SJSA1 (cell line): Measurements from ENCODE around the gene LYZL6. TPM values are rescaled to one million over a fixed set of nuclear protein-coding genes. Genes with fewer than 3 reads are reported as not detected.
A peak's percentile ranks its signal among the peaks of the same experiment; 100 is the strongest.

Experiments
- DNase-seq, 2 experiments: peaks; one replicate each; pipeline ENCODE4 v3.0.0-alpha.2; 2015 to 2020; ENCODE audit warnings: low spot score in 2 of 2, low read depth in 1 of 2
- H3K27ac ChIP-seq: fragments of 250-450 bp; sonication (Bioruptor Pico); 2 replicates; pipeline ENCODE4 v1.5.1; 2020; ENCODE audit warnings: mild to moderate bottlenecking, moderate library complexity
- H3K27me3 ChIP-seq: fragments of 250-450 bp; sonication (Bioruptor Pico); replicated peaks from 2 replicates; pipeline ENCODE4 v1.5.1; 2020; ENCODE audit warnings: mild to moderate bottlenecking, moderate library complexity
- H3K36me3 ChIP-seq: fragments of 250-450 bp; sonication (Bioruptor Pico); 2 replicates; pipeline ENCODE4 v1.5.1; 2020; ENCODE audit warnings: mild to moderate bottlenecking
- H3K4me1 ChIP-seq: fragments of 250-450 bp; sonication (Bioruptor Pico); replicated peaks from 2 replicates; pipeline ENCODE4 v1.6.1; 2021; ENCODE audit warnings: mild to moderate bottlenecking
- H3K4me3 ChIP-seq: fragments of 250-450 bp; sonication (Bioruptor Pico); 2 replicates; pipeline ENCODE4 v1.5.1; 2020; ENCODE audit warnings: mild to moderate bottlenecking
- H3K9me3 ChIP-seq: fragments of 250-450 bp; sonication (Bioruptor Pico); replicated peaks from 2 replicates; pipeline ENCODE4 v1.5.1; 2020; ENCODE audit warnings: mild to moderate bottlenecking
- total RNA-seq: library from RNA; depleted of rRNA; stranded (reverse); fragments of >200 nt; shearing (Covaris generic); gene quantifications from 2 replicates; pipeline ENCODE4 v1.2.3, GENCODE V29; 2014

LYZL6 gene
- total RNA-seq, 1 experiment from 2014 or later, result not detected

- no peaks in the 10 kb centered on the region for H3K9me3 ChIP-seq
- H3K36me3 ChIP-seq, result no peaks in the 10 kb centered on the region
- H3K4me1 ChIP-seq, result peaks cover 9% of the 10 kb centered on the region; the same call in 1 of the 2 replicates
- H3K27ac ChIP-seq, result no peak overlapping the region
- no peaks in the 10 kb centered on the region for H3K27me3 ChIP-seq
- no peak for DNase-seq
- H3K4me3 ChIP-seq, result no peak overlapping the region
Measured at GRCh38 chr17:35932586-35932985, 10.9 kb downstream of the LYZL6 start.

DNA sequence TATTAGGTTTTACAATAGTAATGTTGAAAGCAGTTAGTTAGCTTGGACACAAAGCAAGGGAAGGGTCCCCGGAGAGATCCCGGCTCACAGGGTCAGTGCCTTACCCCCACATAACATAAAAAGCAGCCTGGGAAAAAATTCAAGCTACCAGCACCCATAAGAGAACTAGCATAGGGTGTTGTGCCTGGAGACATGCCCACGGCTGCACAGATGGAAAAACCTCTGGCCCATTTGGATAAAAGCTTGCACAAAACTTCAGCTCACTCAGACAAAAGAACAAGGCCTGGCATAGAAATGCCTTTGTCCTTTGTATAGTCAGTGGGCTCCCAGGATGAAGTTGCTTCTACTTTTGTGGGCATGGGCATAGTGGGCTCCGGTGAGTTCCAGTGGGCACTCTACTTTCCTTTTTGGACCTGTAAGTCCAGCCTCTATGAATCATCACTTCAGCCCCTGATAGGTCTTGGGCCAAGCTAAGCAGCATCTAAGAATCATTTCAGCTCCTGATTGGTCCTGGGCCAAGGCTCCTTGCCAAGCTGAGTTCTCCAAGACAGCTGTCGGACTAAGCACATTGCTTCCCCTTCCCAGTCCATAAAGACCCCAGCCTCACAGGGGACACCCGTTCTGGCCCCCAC lies 11.6 kb downstream of the LYZL6 start:
- Histone ChIP-seq H3K36me3 (no peaks in the 10 kb centered on the region), H3K4me1 (peaks cover 9% of the 10 kb centered on the region; the same call in 1 of the 2 replicates), H3K4me3 (no peak overlapping the region), H3K27me3 (no peaks in the 10 kb centered on the region), H3K9me3 (no peaks in the 10 kb centered on the region), H3K27ac (no peak overlapping the region)
- no peak for DNase-seq

GRCh38 chr17:35930211-35931065 lies 13.1 kb downstream of the LYZL6 start, which contains the start of gene RDM1:
Gene RDM1, minus strand, starts transcription at chr17:35930773. Its CDS starts 46 bp downstream, at chr17:35930727.
- Histone ChIP-seq H3K27ac (no peak within 1 kb of the TSS), H3K4me1 (peaks cover 9% of the 10 kb centered on the region; the same call in 1 of the 2 replicates), H3K27me3 (no peaks in the 10 kb centered on the region), H3K36me3 (no peaks in the 10 kb centered on the region), H3K4me3 (peak within 1 kb of the TSS; percentile 30), H3K9me3 (no peaks in the 10 kb centered on the region)
- peak; percentile 55 to 58 for DNase-seq

- peaks cover 9% of the 10 kb centered on the region; the same call in 1 of the 2 replicates for H3K4me1 ChIP-seq
- H3K27ac ChIP-seq, result no peak overlapping the region
- DNase-seq, result no peak
- no peaks in the 10 kb centered on the region for H3K9me3 ChIP-seq
- H3K4me3 ChIP-seq, result no peak overlapping the region
- H3K36me3 ChIP-seq, result no peaks in the 10 kb centered on the region
- H3K27me3 ChIP-seq, result no peaks in the 10 kb centered on the region
Measured at GRCh38 chr17:35927714-35928113, 15.8 kb downstream of the LYZL6 start.

DNA sequence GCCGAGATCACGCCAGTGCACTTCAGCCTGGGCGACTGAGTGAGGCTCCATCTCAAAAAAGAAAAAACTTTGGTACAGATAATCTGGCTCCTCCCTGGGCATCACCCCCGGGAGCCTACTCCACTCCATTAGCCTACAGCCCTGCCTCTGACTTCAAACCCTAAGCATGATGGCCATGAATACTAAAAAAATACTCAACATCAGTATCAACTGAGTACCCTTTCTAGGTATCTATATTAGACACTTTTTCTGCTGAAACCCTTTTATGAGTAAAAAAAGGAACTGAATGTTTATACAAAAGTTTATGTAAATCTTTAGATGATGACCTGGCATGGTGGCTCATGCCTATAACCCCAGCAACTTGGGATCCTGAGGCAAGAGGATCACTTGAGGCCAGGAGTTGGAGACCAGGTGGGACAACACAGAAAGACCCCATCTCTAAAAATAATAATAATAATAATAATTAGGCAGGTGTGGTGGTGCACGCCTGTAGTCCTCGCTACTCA lies 19.9 kb downstream of the LYZL6 start:
- no peak overlapping the region for H3K4me3 ChIP-seq
- no peak for DNase-seq
- no peaks in the 10 kb centered on the region for H3K4me1 ChIP-seq
- H3K36me3 ChIP-seq, result no peaks in the 10 kb centered on the region
- H3K9me3 ChIP-seq, result no peaks in the 10 kb centered on the region
- H3K27ac ChIP-seq, result no peak overlapping the region
- H3K27me3 ChIP-seq, result no peaks in the 10 kb centered on the region

DNA sequence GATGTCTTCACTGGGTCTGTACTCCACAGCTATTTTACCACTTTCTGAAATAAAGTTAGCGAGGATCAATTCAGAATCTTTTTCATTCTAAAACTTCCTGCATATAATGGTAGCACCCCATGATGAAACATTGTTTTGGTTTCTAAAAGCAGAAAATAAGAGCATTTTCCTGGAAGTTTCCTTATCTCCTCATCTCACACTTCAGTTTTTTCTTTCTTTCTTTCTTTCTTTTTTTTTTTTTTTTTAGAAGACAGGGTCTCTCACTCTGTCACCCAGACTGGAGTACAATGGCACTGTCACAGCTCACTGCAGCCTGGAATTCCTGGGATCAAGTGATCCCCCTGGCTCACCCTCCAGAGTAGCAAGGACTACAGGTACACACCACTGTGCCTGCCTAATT lies 23.3 kb downstream of the LYZL6 start:
- Histone ChIP-seq H3K4me3 (no peak overlapping the region), H3K36me3 (no peaks in the 10 kb centered on the region), H3K27ac (no peak overlapping the region), H3K27me3 (no peaks in the 10 kb centered on the region), H3K9me3 (no peaks in the 10 kb centered on the region), H3K4me1 (no peaks in the 10 kb centered on the region)
- no peak for DNase-seq

GRCh38 chr17:35918665-35919064 lies 24.8 kb downstream of the LYZL6 start:
- Histone ChIP-seq H3K36me3 (no peaks in the 10 kb centered on the region), H3K9me3 (no peaks in the 10 kb centered on the region)

DNA sequence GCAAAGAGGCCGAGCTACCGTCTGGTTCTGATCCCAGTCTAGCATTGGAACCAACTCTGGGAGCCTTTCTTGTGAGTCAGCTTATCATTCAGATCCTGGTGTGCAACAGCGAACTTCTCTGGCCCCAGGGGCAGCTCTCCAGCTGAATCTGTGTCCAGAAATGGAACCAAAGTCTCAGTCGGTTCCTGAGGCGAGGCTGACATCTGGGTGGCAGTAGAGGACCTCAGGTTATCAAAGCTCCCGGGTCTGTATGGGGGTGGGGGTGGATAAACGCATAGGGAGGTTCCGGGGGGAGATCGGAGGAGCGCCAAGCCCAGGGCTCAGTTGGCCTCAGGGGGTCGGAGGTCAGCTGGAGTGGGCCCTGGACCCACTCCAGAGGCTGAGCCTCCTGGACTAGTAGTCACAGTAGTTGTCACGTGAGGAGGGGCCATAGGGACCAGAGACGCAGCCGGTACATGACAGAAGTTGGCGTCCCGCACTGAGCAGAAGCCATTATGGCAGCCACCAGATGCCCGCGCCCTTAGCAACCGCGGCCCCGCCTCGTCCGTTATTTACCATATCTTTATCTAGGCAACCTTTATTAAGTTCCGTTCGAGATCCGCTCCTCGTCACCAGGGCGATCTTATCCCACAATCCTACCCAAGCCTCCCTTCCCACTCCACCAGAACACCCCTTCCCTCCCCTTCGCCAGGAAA lies 25.8 kb downstream of the LYZL6 start:
- H3K27me3 ChIP-seq, result no peaks in the 10 kb centered on the region
- H3K4me3 ChIP-seq, result no peak overlapping the region
- no peaks in the 10 kb centered on the region for H3K36me3 ChIP-seq
- H3K27ac ChIP-seq, result no peak overlapping the region
- DNase-seq, result no peak
- no peaks in the 10 kb centered on the region for H3K4me1 ChIP-seq
- H3K9me3 ChIP-seq, result no peaks in the 10 kb centered on the region

More at GRCh38 chr17:35918665-35919064, 24.8 kb downstream of the LYZL6 start:
- Histone ChIP-seq H3K4me3 (no peak overlapping the region), H3K27me3 (no peaks in the 10 kb centered on the region), H3K4me1 (no peaks in the 10 kb centered on the region), H3K27ac (no peak overlapping the region)
- no peak for DNase-seq

DNA sequence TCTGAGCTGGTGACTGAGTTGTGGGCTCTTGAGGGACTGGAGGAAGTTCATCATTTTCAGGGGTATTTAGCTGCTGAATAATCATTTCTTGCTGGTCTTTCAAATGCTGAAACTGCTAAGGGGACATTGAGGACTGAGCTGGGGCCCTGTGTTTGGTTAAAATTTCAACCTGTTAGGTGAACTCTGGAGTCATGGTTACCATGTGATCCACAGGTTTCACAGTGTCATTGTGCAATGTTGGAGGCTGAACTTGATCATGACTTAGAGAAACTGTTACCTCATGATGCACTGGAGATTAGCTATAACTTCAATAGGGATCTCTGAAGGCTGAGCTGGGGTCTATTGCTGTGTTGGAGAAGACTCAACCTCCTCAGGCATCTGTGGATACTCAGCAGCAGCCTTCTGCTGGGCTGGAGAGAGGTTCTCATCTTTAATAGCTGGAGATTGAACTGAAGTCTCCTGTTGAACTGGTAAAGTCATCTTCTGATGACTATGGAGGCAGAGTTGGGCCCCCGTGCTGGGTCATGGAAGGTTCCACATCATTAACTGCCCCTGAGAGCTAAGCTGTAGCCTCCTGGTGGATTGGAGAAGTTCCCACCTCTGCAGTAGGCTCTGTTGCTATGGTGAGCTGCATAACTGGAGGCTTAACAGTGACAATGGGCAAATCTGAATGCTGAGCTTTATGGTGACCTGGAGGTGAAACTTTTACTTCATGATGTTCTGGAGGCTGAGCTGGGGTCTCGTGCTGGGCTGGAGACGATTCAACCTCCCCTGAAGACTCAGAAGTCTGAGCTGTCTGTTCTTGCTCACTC lies 28.2 kb downstream of the LYZL6 start:
- H3K27ac ChIP-seq, result no peak overlapping the region
- H3K36me3 ChIP-seq, result no peaks in the 10 kb centered on the region
- no peak for DNase-seq
- no peaks in the 10 kb centered on the region for H3K4me1 ChIP-seq
- no peaks in the 10 kb centered on the region for H3K9me3 ChIP-seq
- no peak overlapping the region for H3K4me3 ChIP-seq
- H3K27me3 ChIP-seq, result no peaks in the 10 kb centered on the region

GRCh38 chr17:35914354-35914753 lies 29.2 kb downstream of the LYZL6 start:
- DNase-seq, result no peak
- Histone ChIP-seq H3K9me3 (no peaks in the 10 kb centered on the region), H3K4me1 (no peaks in the 10 kb centered on the region), H3K27ac (no peak overlapping the region), H3K27me3 (no peaks in the 10 kb centered on the region), H3K36me3 (no peaks in the 10 kb centered on the region), H3K4me3 (no peak overlapping the region)

DNA sequence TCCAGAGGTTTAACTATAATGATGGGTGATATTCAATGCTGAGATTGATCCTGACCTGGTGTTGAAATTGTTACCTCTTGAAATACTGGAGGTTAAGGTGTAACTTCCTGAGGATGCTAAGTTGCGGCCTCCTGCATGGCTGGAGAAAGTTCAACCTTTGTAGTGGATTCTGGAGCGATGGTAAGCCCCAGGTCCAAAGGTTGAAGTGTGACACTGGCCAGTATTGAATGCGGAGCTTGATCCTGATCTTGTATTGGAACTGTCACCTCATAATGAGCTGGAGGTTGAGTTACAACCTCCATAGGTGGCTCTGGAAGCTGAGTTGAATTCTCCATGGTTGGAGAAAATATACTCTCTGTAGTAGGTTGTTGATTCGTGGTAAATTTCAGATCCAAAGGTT lies 29.9 kb downstream of the LYZL6 start:
- H3K27me3 ChIP-seq, result no peaks in the 10 kb centered on the region
- no peak overlapping the region for H3K4me3 ChIP-seq
- no peak for DNase-seq
- H3K4me1 ChIP-seq, result no peaks in the 10 kb centered on the region
- no peak overlapping the region for H3K27ac ChIP-seq
- no peaks in the 10 kb centered on the region for H3K36me3 ChIP-seq
- H3K9me3 ChIP-seq, result no peaks in the 10 kb centered on the region

GRCh38 chr17:35912942-35913341 lies 30.6 kb downstream of the LYZL6 start:
- H3K9me3 ChIP-seq, result no peaks in the 10 kb centered on the region
- H3K4me1 ChIP-seq, result no peaks in the 10 kb centered on the region
- no peak overlapping the region for H3K4me3 ChIP-seq
- DNase-seq, result no peak
- H3K27me3 ChIP-seq, result no peaks in the 10 kb centered on the region
- no peak overlapping the region for H3K27ac ChIP-seq
- no peaks in the 10 kb centered on the region for H3K36me3 ChIP-seq

GRCh38 chr17:35912339-35912912 lies 31.1 kb downstream of the LYZL6 start:
- Histone ChIP-seq H3K27me3 (no peaks in the 10 kb centered on the region), H3K4me3 (no peak overlapping the region), H3K27ac (no peak overlapping the region), H3K4me1 (no peaks in the 10 kb centered on the region), H3K36me3 (no peaks in the 10 kb centered on the region), H3K9me3 (no peaks in the 10 kb centered on the region)
- no peak for DNase-seq
